Upper lobe of left lung (tissue), 4 donors: ENCODE data around the gene MAEA.

Experiments
- EP300 ChIP-seq, 4 donors: sonication (generic); formaldehyde crosslinking; IDR thresholded peaks; one replicate each; pipeline ENCODE4 v1.5.1; 2017; ENCODE audit warnings: antibody characterized with exemption in 4 of 4, control low read depth in 2 of 4
- POLR2A ChIP-seq, 4 donors: fragments of 450-650 bp; IDR thresholded peaks; one replicate each; pipeline ENCODE4 v1.5.1; 2016 to 2017; ENCODE audit warnings: antibody characterized with exemption in 4 of 4, mild to moderate bottlenecking in 2 of 4
- POLR2AphosphoS5 ChIP-seq, 2 donors: sonication (generic); formaldehyde crosslinking; IDR thresholded peaks; one replicate each; pipeline ENCODE4 v1.5.1; 2017; ENCODE audit warnings: antibody characterized with exemption in 2 of 2
- TF ChIP-seq, protein P1 (sequence below), 6 experiments: fragments of 450-650 bp in 4 of 6; fragments of 200-600 bp in 2 of 6; sonication (generic) in 2 of 6; IDR thresholded peaks; one replicate each; pipeline ENCODE4 v1.5.1; 2016 to 2019; ENCODE audit warnings: antibody characterized with exemption in 6 of 6

DNA sequence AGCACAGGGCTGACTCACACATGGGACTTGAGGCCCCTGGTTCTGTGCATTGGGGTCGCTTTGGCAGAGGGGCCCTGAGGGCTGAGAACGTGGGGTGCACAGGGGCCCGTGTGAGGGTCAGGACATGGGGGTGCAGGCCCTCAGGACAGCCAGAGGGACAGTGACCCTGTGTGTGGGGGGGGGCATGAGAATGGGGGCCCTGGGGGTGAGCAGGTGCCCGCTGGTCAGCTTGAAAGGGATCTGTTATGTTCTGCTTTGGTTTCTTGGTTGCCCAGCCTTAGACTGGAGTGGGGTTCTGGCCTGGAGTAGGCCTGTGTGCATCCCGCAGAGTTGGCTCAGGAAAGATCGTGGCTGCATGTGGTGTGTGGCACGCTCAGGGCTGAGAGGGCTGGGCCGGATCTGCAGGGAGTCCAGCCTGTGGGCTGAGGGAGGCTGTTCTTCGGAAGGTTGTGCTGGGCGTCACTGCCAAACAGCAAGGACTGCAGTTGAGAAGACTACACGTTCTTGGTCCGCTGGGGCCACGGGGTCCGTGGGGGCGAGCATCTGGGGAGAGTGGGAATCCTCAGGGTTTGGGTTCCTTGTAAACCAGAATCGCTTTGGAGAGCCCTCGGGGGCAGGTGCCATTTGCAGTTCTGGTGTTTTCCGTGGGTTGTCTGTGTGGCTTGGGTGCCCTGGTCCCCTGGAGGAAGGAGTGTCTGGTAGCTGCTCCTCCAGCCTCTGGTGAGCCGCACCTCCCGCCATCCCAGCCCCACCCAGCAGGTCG lies 42.1 kb downstream of the MAEA start:
- TF ChIP-seq EP300 (IDR thresholded peaks at IDR 0.05) = no peak
- TF ChIP-seq, protein P1, sequence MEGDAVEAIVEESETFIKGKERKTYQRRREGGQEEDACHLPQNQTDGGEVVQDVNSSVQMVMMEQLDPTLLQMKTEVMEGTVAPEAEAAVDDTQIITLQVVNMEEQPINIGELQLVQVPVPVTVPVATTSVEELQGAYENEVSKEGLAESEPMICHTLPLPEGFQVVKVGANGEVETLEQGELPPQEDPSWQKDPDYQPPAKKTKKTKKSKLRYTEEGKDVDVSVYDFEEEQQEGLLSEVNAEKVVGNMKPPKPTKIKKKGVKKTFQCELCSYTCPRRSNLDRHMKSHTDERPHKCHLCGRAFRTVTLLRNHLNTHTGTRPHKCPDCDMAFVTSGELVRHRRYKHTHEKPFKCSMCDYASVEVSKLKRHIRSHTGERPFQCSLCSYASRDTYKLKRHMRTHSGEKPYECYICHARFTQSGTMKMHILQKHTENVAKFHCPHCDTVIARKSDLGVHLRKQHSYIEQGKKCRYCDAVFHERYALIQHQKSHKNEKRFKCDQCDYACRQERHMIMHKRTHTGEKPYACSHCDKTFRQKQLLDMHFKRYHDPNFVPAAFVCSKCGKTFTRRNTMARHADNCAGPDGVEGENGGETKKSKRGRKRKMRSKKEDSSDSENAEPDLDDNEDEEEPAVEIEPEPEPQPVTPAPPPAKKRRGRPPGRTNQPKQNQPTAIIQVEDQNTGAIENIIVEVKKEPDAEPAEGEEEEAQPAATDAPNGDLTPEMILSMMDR (IDR thresholded peaks at IDR 0.05) = no peak
- TF ChIP-seq POLR2A (IDR thresholded peaks at IDR 0.05) = no peak
- TF ChIP-seq POLR2AphosphoS5 (IDR thresholded peaks at IDR 0.05) = no peak
